Duodenal mucosa (tissue), 2 donors: ENCODE data around the gene TTBK1.

Experiments used
- H3K27ac ChIP-seq: one replicate; pipeline ENCODE4 v1.7.0; 2013; ENCODE audit warnings: low read depth, low read length
- H3K27me3 ChIP-seq, 2 donors: one replicate each; pipeline ENCODE4 v1.7.0; 2013; ENCODE audit warnings: low read length in 2 of 2, control low read depth in 1 of 2; ENCODE audit not compliant: insufficient read depth in 2 of 2, control insufficient read depth in 1 of 2
- H3K36me3 ChIP-seq, 2 donors: one replicate each; pipeline ENCODE4 v1.7.0; 2013; ENCODE audit warnings: low read length in 2 of 2, control low read depth in 1 of 2; ENCODE audit not compliant: insufficient read depth in 2 of 2, control insufficient read depth in 1 of 2
- H3K4me1 ChIP-seq, 2 donors: one replicate each; pipeline ENCODE4 v1.7.0; 2013; ENCODE audit warnings: low read length in 2 of 2, control low read depth in 1 of 2; ENCODE audit not compliant: insufficient read depth in 2 of 2, control insufficient read depth in 1 of 2
- H3K4me3 ChIP-seq, 2 donors: one replicate each; pipeline ENCODE4 v1.7.0; 2013; ENCODE audit warnings: low read length in 2 of 2, low read depth in 1 of 2
- H3K9ac ChIP-seq, 2 donors: one replicate each; pipeline ENCODE4 v1.7.0; 2013; ENCODE audit warnings: low read length in 2 of 2, low read depth in 1 of 2
- H3K9me3 ChIP-seq, 2 donors: one replicate each; pipeline ENCODE4 v1.7.0; 2013; ENCODE audit warnings: low read length in 2 of 2, control low read depth in 1 of 2; ENCODE audit not compliant: control insufficient read depth in 1 of 2

The TTBK1 gene

DNA sequence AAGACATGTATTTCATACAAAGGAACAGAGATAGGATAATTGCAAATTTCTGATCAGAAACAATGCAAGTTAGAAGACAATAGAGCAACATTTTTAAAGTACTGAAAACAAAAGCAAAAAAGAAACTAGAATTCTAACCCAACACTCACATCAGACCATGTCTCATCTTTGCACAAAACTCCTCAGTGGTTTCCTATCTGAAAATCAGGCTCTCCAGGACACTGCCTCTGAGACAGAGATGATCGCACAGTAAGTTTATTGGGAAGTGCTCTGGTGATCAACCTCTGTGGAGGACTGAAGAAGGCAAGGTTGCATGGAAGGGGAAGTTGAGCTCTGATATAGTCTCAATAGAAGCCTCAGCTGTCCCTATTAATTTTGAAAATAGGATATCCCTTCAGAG lies 2.3 kb upstream of the TTBK1 start:
- no peak overlapping the region for H3K9ac ChIP-seq
- H3K36me3 ChIP-seq, result no peaks in the 10 kb centered on the region
- peaks cover 36 to 50% of the 10 kb centered on the region in 2 donors for H3K27me3 ChIP-seq
- H3K27ac ChIP-seq, result no peak overlapping the region
- H3K4me1 ChIP-seq, result no peaks in the 10 kb centered on the region
- peaks cover 0 to 3% of the 10 kb centered on the region in 2 donors for H3K9me3 ChIP-seq
- no peak overlapping the region for H3K4me3 ChIP-seq

DNA sequence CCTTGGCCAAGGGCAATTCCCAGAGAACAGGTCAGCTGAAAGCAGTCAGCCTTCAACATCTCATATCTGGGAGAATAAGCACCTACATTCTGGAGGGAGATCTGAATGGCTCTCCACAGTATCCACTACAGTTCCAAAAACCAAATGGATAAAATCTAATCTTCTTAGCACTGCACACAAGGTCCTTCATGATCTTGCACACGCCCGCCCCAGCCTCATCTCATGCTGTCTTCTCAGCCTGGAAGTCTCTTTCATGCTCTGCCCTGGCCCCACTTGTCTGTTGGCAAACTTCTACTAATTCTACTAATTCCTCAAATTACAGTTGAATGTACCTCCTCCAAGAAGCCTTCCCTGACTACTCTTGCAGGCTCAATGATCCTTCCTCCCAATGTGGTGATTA lies 1.8 kb upstream of the TTBK1 start:
- Histone ChIP-seq H3K4me3 (no peak overlapping the region), H3K9me3 (peaks cover 0 to 3% of the 10 kb centered on the region in 2 donors), H3K27ac (no peak overlapping the region), H3K27me3 (peaks cover 39 to 50% of the 10 kb centered on the region in 2 donors), H3K9ac (no peak overlapping the region), H3K4me1 (peaks cover 0 to under 1% of the 10 kb centered on the region in 2 donors), H3K36me3 (no peaks in the 10 kb centered on the region)

DNA sequence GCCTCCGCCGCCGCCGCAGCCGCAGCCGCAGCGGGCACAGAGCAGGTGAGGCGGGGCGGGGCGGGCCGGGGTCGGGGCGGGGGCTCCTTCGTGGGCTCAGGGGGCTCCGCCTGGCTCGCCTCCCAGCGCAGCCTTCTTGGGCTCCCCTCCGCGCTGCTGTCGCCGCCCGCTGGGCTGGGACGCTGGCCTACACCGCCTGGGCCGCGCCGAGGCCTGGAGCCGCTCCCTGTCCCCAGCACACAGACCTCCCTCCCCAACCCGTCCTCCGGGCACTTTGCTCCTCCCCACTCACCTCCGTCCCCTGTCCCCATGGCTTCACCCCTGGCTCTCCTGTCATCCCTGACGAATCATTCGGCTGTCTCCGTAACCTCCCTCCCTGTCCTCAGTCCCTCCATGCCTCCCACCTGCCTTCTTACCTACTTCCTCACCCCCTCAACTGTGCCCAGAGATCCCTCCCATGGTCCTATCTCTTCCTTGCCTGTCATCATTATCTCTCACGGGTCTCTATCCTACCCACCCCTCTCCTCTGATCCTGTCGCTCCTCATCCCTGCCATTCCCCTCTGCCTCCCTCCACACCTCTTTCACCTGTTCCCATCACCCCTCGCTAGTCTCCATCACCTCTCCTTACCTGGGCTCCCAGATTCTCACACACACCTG lies 512 bp downstream of the TTBK1 start:
- H3K4me3 ChIP-seq, result no peak overlapping the region
- peaks cover 4 to 13% of the 10 kb centered on the region in 2 donors for H3K4me1 ChIP-seq
- no peak overlapping the region for H3K9ac ChIP-seq
- H3K27ac ChIP-seq, result no peak overlapping the region
- H3K27me3 ChIP-seq, result peaks cover 36 to 45% of the 10 kb centered on the region in 2 donors
- no peaks in the 10 kb centered on the region for H3K36me3 ChIP-seq
- H3K9me3 ChIP-seq, result peaks cover 0 to 3% of the 10 kb centered on the region in 2 donors

DNA sequence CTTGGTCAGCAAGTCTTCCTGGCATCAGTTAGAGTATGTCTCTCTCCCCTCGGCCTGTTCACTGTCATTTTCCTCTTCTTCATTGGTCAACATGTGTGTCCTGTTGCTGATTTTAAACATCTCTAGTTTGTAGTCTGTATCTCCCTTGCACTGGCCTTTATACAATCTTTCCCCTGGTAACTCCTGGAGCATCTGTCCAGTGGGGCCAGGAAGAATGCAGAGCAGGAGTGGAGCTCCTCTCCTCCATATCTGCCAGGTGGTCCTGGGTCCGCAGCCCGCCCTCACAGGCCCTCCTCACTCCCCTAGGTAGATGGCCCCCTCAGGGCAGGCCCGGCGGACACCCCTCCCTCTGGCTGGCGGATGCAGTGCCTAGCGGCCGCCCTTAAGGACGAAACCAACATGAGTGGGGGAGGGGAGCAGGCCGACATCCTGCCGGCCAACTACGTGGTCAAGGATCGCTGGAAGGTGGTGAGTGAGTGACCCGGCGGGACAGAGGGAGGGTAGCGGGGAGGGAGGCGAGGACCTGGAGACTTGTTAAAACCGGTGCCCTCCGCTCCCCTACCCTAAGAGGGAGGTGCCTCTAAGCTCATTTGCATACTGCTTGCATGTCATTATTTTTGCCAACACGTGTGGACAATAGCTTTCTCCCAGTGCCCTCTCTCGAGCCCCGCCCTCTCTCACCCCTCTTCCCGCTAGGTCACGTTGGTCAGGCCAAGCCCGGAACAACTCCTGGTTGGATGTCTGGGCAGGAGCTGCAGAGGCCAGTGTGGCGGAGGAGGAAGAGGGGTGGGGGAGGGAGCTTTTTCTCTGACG lies 3.2 kb downstream of the TTBK1 start:
- Histone ChIP-seq H3K36me3 (no peaks in the 10 kb centered on the region), H3K27me3 (peaks cover 46 to 51% of the 10 kb centered on the region in 2 donors), H3K4me1 (peaks cover 4 to 13% of the 10 kb centered on the region in 2 donors), H3K27ac (no peak overlapping the region), H3K9ac (peak overlapping the region in 1 of 2 donors; percentile 70), H3K9me3 (no peaks in the 10 kb centered on the region), H3K4me3 (peak overlapping the region; percentile 75 to 87)

GRCh38 chr6:43247114-43247999 lies 4.1 kb downstream of the TTBK1 start:
- Histone ChIP-seq H3K4me3 (peak overlapping the region; percentile 75 to 87), H3K27me3 (peaks cover 48 to 49% of the 10 kb centered on the region in 2 donors), H3K27ac (no peak overlapping the region)

GRCh38 chr6:43248101-43248500 lies 4.8 kb downstream of the TTBK1 start:
- Histone ChIP-seq H3K9me3 (no peaks in the 10 kb centered on the region), H3K4me3 (no peak overlapping the region), H3K9ac (peak overlapping the region in 1 of 2 donors; percentile 70), H3K27me3 (peaks cover 42% of the 10 kb centered on the region in 2 donors), H3K36me3 (no peaks in the 10 kb centered on the region), H3K4me1 (peaks cover 4 to 13% of the 10 kb centered on the region in 2 donors), H3K27ac (no peak overlapping the region)

More at GRCh38 chr6:43247114-43247999, 4.1 kb downstream of the TTBK1 start:
- Histone ChIP-seq H3K9me3 (no peaks in the 10 kb centered on the region), H3K36me3 (no peaks in the 10 kb centered on the region), H3K4me1 (peaks cover 4 to 13% of the 10 kb centered on the region in 2 donors), H3K9ac (peak overlapping the region; percentile 30 to 70)

GRCh38 chr6:43248791-43249190 lies 5.5 kb downstream of the TTBK1 start:
- H3K9ac ChIP-seq, result no peak overlapping the region
- H3K27ac ChIP-seq, result no peak overlapping the region
- peaks cover 39 to 42% of the 10 kb centered on the region in 2 donors for H3K27me3 ChIP-seq
- H3K36me3 ChIP-seq, result no peaks in the 10 kb centered on the region
- no peak overlapping the region for H3K4me3 ChIP-seq
- H3K9me3 ChIP-seq, result no peaks in the 10 kb centered on the region
- H3K4me1 ChIP-seq, result peaks cover 4 to 13% of the 10 kb centered on the region in 2 donors

DNA sequence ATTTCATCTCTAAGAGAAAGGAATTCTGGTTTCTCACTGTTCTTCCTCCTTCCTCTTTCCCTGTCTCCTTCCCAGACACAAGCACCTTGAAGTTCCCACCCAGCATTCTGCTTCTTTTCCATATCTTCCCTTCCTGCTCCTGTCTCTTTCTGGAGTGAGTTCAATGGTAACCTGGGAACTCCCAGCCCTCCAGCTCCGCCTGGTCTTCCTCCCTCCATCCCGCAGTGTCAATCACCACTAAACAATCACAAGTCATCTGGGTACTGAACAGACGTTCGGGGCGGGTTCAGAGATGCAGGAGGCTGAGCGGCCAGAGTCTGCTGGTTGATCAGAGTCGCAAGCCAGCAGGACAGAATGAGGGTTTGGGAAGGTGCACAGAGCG lies 7.7 kb downstream of the TTBK1 start:
- Histone ChIP-seq H3K4me1 (peaks cover 4 to 13% of the 10 kb centered on the region in 2 donors), H3K9ac (no peak overlapping the region), H3K4me3 (no peak overlapping the region), H3K27ac (no peak overlapping the region), H3K36me3 (no peaks in the 10 kb centered on the region), H3K9me3 (no peaks in the 10 kb centered on the region), H3K27me3 (peaks cover 17 to 22% of the 10 kb centered on the region in 2 donors)

DNA sequence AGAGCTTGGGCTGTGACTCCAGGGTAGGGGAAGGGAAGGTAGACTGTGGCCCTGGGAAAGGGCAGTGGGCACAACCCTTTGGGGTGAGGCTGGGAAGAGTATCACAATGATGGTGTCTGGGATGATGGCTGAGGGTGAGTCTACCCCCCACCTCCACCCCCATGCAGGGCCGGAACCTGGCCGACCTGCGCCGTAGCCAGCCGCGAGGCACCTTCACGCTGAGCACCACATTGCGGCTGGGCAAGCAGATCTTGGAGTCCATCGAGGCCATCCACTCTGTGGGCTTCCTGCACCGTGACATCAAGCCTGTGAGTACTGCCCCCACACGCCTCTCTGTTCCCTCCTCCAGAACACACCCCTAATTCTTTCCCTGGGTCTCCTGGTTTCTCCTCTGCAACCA lies 10.1 kb downstream of the TTBK1 start:
- Histone ChIP-seq H3K9me3 (no peaks in the 10 kb centered on the region), H3K4me3 (no peak overlapping the region), H3K27me3 (peaks cover 17 to 20% of the 10 kb centered on the region in 2 donors), H3K27ac (no peak overlapping the region), H3K36me3 (no peaks in the 10 kb centered on the region), H3K9ac (no peak overlapping the region), H3K4me1 (no peaks in the 10 kb centered on the region)
